ENCODE measurements around the gene SCN2B.

Gene SCN2B

DNA sequence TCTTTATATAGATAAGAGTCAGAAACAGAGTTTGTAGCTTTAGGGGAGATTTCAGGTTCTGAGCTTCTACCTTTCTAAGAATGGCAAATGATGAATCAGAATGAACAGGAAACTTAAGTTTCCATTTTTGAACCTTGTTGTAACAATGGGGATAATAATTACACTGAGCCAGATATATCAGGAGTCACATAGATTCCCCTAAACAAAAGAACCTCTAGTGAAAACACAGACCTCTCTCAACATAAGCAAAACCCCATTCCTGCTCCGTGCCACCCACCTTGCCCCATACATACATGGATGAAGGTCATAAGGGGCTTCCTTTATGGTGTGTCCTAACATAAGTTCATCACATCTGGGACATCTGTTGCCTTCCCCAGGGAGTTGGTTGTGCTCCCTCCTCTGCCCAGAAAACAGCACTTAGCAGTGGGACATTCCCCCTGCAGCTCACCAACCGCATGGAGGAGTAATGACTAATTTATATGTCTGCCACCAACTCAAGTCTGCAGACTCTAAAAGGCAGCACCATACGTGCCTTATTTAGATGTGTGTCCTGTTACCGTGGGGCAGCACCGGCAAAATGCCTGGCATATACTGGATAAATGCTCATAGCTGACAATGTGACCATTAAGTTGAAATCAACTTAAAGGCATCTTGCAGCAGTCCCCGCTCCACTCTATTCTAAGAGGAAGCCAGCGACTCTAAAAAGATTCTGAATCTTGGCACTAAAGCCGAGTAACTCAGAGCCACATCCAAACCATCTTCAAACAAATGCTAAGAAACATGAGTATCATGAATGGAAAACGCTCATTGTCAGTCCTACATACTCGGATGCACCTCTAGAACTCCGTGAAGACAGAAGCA lies 40.4 kb upstream of the SCN2B start:
- H3K4me3 ChIP-seq (ENCODE audit: low read depth, low read length), result no peak overlapping the region
- no peak overlapping the region for H3K27ac ChIP-seq
- no peaks in the 10 kb centered on the region for H3K4me1 ChIP-seq
- H3K4me2 ChIP-seq (ENCODE audit: low read length), result no peak overlapping the region
- no peaks in the 10 kb centered on the region for H3K79me2 ChIP-seq
- H2AFZ ChIP-seq, result no peak overlapping the region
- no peaks in the 10 kb centered on the region for H3K27me3 ChIP-seq (ENCODE audit: control insufficient read depth, insufficient read depth, low read length)
- H3K9ac ChIP-seq, result no peak overlapping the region
- H3K9me3 ChIP-seq (ENCODE audit: control insufficient read depth, low read length), result no peaks in the 10 kb centered on the region
- H3K36me3 ChIP-seq (ENCODE audit: control insufficient read depth, insufficient read depth, low read length), result no peaks in the 10 kb centered on the region
- no peak for TF ChIP-seq CTCF (IDR thresholded peaks at IDR 0.05)

GRCh38 chr11:118215765-118216164 lies 39.3 kb upstream of the SCN2B start:
- H3K4me2 ChIP-seq (ENCODE audit: low read length), result no peak overlapping the region
- H3K4me1 ChIP-seq, result no peaks in the 10 kb centered on the region
- H3K27me3 ChIP-seq (ENCODE audit: control insufficient read depth, insufficient read depth, low read length), result no peaks in the 10 kb centered on the region
- H3K4me3 ChIP-seq (ENCODE audit: low read depth, low read length), result no peak overlapping the region
- TF ChIP-seq CTCF (IDR thresholded peaks at IDR 0.05), result no peak
- H3K9ac ChIP-seq, result no peak overlapping the region
- H3K27ac ChIP-seq, result no peak overlapping the region
- no peak overlapping the region for H2AFZ ChIP-seq
- no peaks in the 10 kb centered on the region for H3K9me3 ChIP-seq (ENCODE audit: control insufficient read depth, low read length)
- no peaks in the 10 kb centered on the region for H3K36me3 ChIP-seq (ENCODE audit: control insufficient read depth, insufficient read depth, low read length)
- no peaks in the 10 kb centered on the region for H3K79me2 ChIP-seq

DNA sequence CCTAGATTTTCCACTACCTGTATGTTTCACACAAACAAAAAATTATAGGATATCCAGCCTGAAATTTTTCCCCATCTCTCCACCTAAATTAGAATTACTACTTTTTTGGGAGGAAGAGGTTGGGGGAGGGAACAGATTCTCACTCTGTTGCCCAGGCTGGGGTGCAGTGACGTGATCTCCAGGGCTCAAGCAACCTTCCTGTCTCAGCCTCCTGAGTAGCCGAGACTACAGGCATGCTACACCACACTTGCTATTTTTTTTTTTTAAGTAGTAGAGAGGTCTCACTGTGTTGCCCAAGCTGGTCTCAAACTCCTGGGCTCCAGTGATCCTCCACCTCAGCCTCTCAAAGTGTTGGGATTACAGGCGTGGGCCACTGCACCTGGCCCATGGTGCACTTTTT lies 38.8 kb upstream of the SCN2B start:
- H3K27me3 ChIP-seq (ENCODE audit: control insufficient read depth, insufficient read depth, low read length), result no peaks in the 10 kb centered on the region
- no peak overlapping the region for H3K27ac ChIP-seq

DNA sequence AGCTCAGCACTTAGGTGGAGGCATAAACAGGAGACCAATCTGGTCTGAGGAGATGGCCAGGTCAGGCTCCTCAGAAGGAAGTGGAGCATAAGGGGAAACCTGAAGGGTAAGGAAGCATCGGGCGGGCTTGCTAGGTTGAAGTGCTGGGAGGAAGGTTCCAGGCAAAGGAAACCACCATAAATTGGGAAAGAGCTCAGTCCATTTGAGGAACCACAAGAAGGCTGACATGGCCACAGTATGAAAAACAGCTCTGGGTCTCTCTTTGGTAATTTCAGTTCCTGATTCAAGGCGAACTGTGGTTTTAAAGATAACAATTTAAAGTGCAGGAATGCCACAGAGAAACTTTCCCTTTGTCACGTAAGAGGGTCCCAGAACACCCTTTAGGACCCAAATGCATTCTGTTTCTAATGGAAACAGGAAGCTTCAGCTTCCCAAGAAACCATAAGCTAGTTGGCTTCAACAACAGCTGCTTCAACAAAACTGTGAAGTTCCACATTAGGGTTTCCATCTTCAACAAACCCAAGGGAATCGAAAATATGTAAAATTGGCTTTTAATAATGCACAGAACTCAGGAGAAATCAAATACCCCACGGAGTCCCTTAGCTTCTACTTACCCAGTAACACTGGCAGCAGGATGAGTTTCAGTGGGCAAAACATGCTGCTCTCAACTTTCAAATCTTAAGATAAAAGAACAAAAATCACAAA lies 37.9 kb upstream of the SCN2B start:
- no peaks in the 10 kb centered on the region for H3K36me3 ChIP-seq (ENCODE audit: control insufficient read depth, insufficient read depth, low read length)
- H3K79me2 ChIP-seq, result no peaks in the 10 kb centered on the region
- no peak overlapping the region for H3K9ac ChIP-seq
- H3K4me2 ChIP-seq (ENCODE audit: low read length), result no peak overlapping the region
- no peak overlapping the region for H3K27ac ChIP-seq
- H3K9me3 ChIP-seq (ENCODE audit: control insufficient read depth, low read length), result no peaks in the 10 kb centered on the region
- H3K4me1 ChIP-seq, result no peaks in the 10 kb centered on the region
- no peak for TF ChIP-seq CTCF (IDR thresholded peaks at IDR 0.05)
- no peak overlapping the region for H2AFZ ChIP-seq
- no peak overlapping the region for H3K4me3 ChIP-seq (ENCODE audit: low read depth, low read length)
- H3K27me3 ChIP-seq (ENCODE audit: control insufficient read depth, insufficient read depth, low read length), result no peaks in the 10 kb centered on the region

More for the DNA sequence above, 38.8 kb upstream of the SCN2B start:
- Histone ChIP-seq H3K36me3 (ENCODE audit: control insufficient read depth, insufficient read depth, low read length) (no peaks in the 10 kb centered on the region), H3K4me1 (no peaks in the 10 kb centered on the region), H3K9me3 (ENCODE audit: control insufficient read depth, low read length) (no peaks in the 10 kb centered on the region), H3K4me2 (ENCODE audit: low read length) (no peak overlapping the region), H3K9ac (no peak overlapping the region), H2AFZ (no peak overlapping the region), H3K79me2 (no peaks in the 10 kb centered on the region), H3K4me3 (ENCODE audit: low read depth, low read length) (no peak overlapping the region)
- TF ChIP-seq CTCF (IDR thresholded peaks at IDR 0.05), result no peak
